Activated gamma-delta T cell (primary cell): ENCODE measurements around the gene WASF1.
"Not testable (repeated sequence)": the region's sequence is repeated elsewhere in the genome, so short reads cannot be mapped to it uniquely, and the experiment has no call there.

ENCODE experiments used
- DNase-seq: peaks from one replicate; lab custom pipeline; 2025; lab: John Stamatoyannopoulos, UW

Gene WASF1

GRCh38 chr6:110173506-110174132, 5.9 kb downstream of the WASF1 start:
- no peak for DNase-seq

- no peak for DNase-seq
Measured at GRCh38 chr6:110170081-110170480, 9.4 kb downstream of the WASF1 start.

GRCh38 chr6:110158479-110158878, 21.0 kb downstream of the WASF1 start:
- DNase-seq, result no peak

- DNase-seq, result no peak
Measured at GRCh38 chr6:110147870-110148269, 31.6 kb downstream of the WASF1 start.

GRCh38 chr6:110140650-110141049, 38.8 kb downstream of the WASF1 start:
- no peak for DNase-seq

GRCh38 chr6:110139052-110139451, 40.4 kb downstream of the WASF1 start:
- no peak for DNase-seq

- no peak for DNase-seq
Measured at GRCh38 chr6:110137924-110138887, 41.3 kb downstream of the WASF1 start.

GRCh38 chr6:110130362-110130761, 49.1 kb downstream of the WASF1 start:
- no peak for DNase-seq

GRCh38 chr6:110128418-110128817, 51.1 kb downstream of the WASF1 start:
- no peak for DNase-seq

GRCh38 chr6:110125361-110125760, 54.1 kb downstream of the WASF1 start:
- no peak for DNase-seq

GRCh38 chr6:110121655-110122054, 57.8 kb downstream of the WASF1 start:
- not testable (repeated sequence) for DNase-seq

GRCh38 chr6:110116258-110116657, 63.2 kb downstream of the WASF1 start:
- DNase-seq, result no peak

- no peak for DNase-seq
Measured at GRCh38 chr6:110114004-110114403, 65.5 kb downstream of the WASF1 start.

- DNase-seq, result no peak
Measured at GRCh38 chr6:110105296-110105695, 74.2 kb downstream of the WASF1 start.

- DNase-seq, result no peak
Measured at GRCh38 chr6:110103260-110103659, 76.2 kb downstream of the WASF1 start.

- DNase-seq, result no peak
Measured at GRCh38 chr6:110102411-110102810, 77.1 kb downstream of the WASF1 start.

- DNase-seq, result no peak
Measured at GRCh38 chr6:110101885-110102284, 77.6 kb downstream of the WASF1 start.

GRCh38 chr6:110098511-110099116, 80.9 kb downstream of the WASF1 start:
- no peak for DNase-seq

- no peak for DNase-seq
Measured at GRCh38 chr6:110097443-110097842, 82.0 kb downstream of the WASF1 start.

GRCh38 chr6:110095935-110096334, 83.5 kb downstream of the WASF1 start:
- DNase-seq, result no peak

- no peak for DNase-seq
Measured at GRCh38 chr6:110095101-110095500, 84.4 kb downstream of the WASF1 start.

- no peak for DNase-seq
Measured at GRCh38 chr6:110093981-110094380, 85.5 kb downstream of the WASF1 start.

GRCh38 chr6:110090876-110091275, 88.6 kb downstream of the WASF1 start:
- DNase-seq, result no peak
